GM21360 (cell line): ENCODE measurements around the gene SHISAL1.

Experiments used
- ATAC-seq: cut with Tn5 transposase; IDR thresholded peaks from one replicate; pipeline ENCODE4 v1.9.1; 2021; ENCODE audit warnings: mild to moderate bottlenecking, moderate library complexity; ENCODE audit not compliant: unreplicated experiment

The SHISAL1 gene

DNA sequence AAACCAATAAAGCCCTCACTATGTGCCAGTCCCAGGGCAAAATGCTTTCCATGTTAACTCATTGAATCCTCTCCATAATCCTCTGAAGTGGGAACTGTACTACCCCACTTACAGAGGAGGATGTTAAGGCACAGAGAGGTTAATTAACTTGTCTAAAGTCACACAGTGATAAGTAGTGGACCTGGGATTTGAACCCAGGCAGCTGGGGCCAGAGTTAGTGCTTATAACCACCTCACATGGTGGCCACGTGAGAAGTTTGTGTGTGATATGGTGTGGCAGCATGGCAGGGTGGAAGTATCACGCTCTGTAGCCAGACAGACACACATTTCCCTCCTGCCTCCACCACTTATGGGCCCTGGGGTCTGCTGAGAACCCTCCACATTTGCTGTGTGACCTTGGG is 115.5 kb downstream of the SHISAL1 start:
- ATAC-seq: no peak

GRCh38 chr22:44196731-44197131 is 116.0 kb downstream of the SHISAL1 start:
- no peak for ATAC-seq

- no peak for ATAC-seq
Observed at GRCh38 chr22:44196241-44196640, 116.5 kb downstream of the SHISAL1 start.

- no peak for ATAC-seq
Observed at GRCh38 chr22:44195189-44195871, 117.4 kb downstream of the SHISAL1 start.

DNA sequence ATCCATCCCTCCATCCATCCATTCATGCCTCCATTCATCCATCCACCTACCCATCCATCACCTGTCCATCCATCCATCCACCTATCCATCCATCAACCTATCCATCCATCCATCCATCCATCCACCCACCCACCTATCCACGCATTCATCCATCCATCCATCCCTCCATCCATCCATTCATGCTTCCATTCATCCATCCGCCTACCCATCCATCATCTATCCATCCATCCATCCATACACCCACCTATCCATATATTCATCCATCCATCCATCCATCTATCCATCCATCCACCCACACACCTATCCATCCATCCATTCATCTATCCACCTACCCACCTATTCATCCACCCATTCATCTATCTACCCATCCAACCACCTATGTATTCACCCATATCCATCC is 118.2 kb downstream of the SHISAL1 start:
- no peak for ATAC-seq
